Dedifferentiated amniotic fluid mesenchymal stem cell (primary cell): Measurements from ENCODE around the gene TMEM209.

Source experiments
- DNase-seq: peaks from one replicate; pipeline ENCODE4 v3.0.0-alpha.2; 2016; ENCODE audit errors: extremely low spot score

The TMEM209 gene

DNA sequence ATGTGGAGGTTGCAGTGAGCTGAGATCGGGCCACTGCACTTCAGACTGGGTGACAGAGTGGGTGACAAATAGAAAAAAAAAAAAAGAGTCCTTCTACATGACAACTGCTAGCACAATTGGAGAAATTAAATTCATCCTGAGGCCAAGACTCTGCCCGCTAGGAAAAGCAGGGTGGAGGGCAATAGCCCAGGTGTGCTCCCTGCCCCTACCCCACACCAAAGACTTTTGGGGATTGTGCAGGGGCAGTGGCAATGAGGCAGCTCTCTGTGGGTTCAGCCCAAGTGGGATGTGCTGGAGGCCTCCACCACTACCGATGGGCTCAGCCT, 61.3 kb downstream of the TMEM209 start:
- DNase-seq = no peak

DNA sequence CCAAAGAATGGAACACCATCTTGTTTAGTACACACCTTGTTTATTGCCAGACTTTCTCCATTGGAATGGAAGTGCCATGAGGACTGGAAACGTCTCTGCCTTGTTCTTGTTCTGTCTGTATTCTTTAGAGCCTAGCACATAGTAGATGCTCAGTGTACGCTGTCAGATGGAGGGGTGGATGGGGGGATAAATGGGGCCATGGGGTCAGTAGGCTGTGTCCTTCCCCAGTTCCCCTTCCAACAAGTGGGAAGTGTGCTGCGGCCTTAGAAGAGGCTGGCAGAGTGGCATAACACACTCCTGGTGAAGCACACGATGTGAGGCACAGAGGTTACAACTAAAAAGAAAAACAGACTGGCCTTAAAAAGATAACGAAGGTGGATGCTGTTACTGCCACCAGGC, 61.9 kb downstream of the TMEM209 start:
- DNase-seq = no peak

DNA sequence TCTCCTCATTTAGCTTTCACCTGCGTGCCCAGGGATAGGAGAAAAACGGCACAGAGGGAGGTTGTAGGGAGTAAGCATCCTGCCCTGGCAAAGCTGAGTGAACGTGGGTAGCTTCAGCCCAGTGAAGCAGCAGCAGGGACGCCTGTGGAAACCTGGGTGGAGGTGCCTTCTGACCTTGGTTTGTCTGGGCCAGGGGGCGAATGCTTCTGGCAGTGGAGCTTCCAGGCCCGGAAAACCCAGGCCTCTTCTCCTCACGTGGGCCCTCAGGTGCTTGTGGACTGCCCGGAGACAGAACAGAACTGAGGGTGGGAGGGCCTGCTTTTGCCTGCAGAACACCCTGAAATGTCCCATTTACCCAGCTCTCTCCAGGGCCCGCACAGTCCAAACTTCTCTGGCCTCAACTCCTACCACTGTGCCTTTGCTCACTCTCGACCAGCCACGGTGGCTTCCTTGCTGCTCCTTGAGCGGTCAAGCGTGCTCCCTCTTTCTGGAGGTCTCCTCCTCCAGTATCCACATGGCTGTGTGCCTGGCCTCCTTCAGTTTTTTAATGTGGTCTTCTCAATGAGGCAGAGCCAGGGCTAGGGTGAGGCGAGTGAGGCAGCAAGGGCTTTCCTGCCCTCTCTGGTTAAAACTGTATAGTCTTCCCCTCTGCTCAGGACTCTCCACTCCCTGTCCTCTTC, 62.4 kb downstream of the TMEM209 start:
- no peak for DNase-seq

DNA sequence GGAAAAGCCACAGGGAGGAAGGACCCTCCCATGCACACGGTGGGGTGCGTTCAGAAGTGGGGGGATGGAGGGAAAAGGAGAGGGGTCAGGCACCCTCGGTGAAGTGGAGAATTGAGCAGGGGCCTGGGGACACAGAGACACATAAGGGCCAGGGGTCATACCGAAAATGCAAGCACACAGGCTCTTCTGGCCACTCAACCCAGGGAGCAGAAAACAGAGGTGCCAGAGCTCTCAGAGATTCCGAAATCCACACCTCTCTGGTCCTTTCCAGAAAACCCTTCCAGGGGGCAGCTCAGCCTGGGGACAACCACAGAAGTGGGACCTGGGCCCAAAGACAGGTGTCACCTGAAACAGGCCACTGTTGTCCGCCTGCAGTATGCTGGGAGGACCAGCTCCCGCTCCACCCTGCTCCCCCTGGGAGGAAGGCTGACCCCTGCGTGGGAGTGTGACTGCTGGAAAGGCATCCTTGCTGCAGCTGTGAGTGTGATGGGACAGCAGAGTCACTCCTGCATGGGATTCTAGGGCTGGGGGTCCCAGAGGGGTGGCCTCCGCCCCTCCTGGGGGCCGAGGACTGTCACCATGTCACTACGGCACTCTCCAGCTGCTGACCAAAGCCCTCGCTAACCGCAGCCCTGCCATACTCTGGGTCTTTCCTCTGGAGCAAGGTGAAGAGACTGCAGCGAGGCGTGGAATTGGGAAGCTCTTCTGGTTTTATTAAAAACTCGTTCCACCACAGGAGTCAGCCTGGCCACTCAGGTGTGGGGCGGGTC, 63.1 kb downstream of the TMEM209 start:
- DNase-seq = no peak

DNA sequence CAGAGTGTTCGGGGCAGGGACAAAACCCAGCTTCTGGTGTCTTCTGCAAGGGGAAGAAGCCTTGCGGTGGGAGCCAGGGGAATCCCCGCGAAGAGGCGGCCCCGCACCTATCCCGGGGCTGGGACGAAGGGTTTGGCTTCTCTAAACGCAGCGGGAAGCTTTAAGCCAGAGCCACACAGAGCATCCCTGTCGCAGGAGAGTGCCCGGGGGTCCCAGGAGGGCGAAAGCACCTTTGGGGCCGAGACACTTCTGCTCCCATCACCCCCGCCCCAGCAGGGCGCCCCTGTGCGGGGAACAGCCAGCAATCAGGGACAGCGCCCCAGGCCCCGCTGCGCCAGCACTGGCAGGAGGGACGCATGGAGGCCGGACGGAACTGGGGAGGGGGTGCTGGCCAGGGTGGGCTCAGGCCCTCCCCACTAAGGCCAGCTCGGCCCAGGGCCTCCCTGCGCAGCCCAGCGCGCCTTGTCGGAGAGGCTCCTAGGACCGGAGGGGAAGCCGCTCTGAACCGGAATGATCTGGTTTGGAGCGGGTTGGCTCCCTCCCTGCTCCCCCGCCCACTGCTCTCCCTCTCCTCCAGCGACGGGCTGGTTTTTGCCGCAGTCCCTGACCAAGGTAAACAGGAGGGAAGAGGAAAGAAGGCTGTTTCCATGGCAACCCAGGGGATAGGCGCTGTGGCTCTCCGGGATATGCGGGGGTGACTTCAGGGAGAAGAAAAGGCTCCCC, 63.9 kb downstream of the TMEM209 start:
- DNase-seq = no peak

DNA sequence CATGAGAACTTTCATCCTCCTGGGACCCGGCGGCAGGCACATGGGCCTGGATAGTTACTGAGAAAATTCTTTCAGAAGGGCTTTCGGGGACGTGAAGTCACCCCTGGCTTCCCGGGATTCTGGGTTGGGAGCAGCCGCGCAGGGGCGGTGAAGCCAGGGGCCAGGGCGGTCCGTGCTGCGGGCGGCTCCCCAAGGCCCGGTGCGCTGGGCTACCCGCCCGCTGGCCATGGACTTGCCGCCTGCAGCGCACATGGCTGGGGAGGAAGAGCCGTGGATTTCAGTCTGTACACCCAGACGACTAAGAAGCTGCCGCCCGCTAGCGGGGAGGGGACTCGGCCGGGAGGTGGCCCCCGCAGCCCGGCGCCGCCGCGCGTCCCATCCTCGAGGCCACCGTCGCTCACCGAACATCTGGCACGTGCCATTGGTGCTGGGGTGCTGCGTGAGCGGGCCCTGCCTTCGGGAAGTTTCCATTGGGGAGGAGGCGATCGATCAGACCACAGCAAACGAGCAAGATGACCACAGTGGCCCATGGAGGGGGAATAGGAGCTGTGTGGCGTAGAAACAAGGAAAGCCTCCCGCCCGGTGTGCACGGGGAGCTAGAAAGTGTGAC, 64.5 kb downstream of the TMEM209 start:
- DNase-seq = no peak

DNA sequence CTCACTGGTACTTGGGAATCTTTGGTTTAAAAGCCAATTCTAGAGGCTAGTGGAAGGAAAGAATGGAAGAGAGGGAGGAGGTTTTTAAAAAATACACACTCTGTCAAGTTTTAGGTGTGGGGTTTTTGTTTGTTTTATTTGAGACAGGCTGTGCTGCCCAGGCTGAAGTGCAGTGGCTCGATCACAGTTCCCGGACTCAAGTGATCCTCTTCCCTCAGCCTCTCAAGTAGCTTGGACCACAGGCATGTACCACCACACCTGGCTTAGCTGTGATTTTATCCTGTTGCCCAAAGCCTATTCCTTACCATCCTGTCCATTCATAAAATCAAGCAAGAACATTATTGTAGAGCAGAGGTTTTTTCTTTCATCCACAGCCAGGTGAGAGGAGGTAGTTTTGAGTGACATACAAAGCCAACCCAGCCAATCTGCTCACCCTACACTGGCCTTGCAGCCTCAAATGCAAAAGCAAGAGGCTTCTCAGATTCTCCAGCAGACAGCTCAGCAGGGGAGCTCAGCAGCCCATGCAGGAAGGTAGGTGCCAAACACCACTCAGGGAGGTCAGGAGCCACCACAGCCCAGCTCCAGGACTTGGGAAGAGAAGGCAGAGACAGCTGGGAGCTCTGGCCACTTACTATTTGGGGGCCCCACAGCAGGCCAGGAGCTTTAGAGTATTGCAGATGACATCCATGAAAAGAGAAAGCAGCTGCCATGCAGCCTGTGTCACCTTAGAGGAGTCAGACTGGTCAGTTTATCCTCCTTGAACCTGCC, 65.8 kb downstream of the TMEM209 start:
- no peak for DNase-seq

DNA sequence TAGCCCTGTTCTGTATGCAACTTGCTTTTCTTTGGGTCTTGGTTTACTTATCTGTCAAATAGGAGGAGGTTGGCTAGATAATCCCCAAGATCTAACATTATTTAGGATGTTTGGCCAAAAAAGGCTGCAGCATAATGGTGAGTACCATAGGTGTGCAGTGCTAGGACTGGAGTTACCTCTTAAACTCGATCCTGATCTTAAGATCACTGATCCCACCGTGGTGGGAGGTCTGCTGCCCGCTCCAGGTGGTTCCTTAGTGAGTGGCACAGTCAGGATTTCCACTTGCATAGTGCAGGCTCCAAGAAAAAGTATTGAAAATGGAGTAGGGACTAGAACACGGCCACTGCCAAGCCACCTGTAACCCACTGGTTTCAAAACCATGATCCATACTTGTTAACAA, 68.0 kb downstream of the TMEM209 start:
- DNase-seq = no peak

DNA sequence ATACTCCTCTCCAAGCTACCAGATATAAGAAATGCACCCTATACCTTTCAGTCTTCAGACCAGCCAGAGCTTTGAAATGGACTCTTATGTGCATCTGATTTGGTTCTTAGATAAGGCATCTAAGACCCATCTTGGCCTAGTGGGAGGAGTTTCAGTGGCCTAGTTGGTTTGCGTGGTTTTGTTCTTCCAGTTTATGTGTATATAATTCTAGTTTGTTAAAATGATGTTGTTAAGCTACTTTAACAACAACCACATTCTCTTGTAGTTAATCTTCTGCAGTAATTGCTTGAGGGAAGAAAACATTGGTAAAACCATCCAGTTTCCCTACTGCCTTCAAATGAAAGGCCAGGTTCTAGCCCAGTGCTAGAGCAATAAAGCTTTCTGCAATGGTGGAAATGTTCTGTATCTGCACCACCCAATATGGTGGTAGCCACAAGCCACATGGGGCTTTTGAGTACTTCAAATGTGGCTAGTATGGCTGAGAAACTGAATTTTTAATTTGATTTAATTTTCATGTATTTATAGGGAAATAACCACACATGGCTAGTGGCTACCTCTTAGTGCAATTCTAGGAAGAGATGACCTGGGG, 68.5 kb downstream of the TMEM209 start:
- no peak for DNase-seq

DNA sequence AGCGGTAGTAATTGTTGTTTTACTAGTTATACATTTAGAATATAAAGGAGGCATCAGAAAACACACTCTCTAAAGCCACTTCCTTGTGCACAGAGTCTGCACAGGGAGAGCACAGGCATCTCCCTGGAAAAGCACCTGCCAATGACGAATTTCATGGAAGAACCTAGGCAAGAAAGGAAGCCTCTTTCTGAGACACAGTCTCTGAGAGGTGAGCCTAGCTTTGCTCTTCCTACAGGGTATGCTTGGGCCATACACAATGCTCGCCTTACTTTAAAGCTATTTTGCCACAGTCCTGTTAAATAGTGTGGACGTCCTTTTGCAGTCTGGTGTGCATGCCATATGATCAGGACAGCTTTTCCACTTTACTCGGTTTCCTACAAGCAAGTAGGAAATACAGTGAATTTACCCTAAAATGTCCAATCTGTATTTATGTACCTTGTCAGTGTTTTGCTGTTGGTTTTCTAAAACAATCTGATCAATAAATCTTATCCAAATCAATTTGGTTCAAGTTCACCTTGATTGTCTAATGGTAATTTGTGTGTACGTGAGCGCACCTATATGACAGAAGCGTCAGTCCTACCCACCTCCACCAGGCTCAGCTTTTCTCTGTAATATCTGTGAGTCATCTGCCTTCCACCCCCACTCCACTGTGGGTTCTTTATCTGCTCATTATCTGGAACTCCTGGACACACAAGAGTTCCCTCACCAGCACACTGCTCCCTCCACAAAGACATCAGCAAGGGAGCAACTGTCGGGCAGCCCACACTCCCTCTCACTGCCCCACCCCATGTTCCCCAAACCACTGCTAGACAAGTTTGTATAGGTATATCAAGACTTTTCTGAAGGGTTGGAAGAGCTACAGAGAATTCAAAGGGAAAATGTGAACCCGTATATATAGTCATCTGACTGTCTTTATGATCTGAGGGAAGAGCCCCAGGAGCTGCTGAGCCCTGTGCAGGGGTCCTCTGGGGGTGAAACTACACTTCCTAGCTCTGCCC, 69.7 kb downstream of the TMEM209 start:
- no peak for DNase-seq

DNA sequence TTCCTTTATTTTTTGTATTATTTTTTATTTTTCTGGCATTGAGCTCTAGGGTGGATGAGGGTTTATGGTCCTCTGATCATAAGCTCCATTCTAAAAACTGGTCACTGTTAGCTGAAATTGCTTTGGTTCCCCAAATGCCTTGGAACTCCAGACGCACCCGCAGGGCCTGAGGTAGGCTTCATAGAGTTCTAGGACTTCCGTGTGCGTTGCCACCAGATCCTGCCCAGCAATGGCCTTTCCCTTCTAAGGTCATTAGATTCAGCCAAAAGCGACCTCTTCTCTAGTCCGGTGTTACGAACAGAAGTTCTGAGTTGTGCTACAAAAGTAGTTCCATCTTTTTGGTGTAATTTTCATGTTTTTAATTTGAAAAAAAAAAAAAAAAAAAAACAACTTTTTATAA, 70.5 kb downstream of the TMEM209 start:
- DNase-seq = no peak

DNA sequence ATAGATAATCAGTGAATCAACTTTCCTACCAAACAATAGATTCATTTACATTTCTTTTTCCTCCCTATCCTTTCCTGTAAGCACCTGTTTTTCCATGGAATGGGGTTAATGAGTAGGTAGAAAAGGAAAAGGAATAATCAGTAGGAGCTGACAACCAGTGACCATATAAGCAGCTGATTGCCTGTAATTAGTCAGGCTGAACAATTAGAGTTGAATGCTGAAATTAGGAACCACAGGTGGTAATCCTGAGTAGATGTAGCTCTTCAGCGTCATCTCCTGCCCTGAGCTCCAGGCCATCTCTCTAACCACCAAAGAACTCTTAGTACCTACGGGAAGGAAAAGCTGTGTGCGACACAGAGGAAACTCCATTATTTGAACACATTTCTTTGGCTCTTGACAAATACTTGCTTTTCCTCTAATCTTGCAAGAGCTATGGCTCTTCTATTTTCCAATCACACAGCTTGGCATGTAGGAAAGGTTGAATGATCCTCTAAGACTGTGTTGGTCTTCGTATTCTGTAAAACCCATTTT, 71.0 kb downstream of the TMEM209 start:
- no peak for DNase-seq

DNA sequence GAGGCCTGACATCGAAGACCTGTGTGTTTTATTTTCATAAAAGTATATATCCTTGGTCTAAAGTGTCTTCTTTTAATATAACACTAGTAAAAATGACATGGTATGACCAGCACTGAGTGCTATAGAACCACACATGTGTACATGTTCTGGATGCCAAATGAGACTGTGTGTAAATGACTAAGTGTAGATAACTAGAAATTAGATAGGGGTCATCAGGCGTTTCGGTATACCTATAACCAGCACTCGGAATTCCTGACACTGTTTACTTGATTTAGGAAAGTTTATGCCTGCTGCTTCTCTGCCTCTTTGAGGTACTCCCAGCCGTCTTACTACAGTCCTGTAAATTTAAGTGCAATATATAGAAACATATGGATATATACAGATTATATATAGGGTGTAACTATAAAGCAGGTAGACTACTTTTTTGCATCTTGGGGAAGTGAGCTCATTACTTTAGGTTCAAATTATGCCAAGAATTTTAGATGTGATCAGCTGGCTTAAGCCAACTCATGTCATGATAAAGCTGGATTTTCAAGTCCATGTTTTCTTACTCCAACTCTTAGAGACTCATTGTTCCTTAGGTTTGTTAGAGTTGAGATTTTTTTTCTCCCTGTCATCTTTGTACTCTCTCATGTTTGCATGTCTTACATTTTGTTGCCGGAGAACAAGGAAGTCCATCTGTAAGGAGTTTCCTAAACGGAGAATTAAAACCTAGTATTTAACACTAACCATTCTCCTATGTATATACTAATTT, 72.0 kb downstream of the TMEM209 start:
- no peak for DNase-seq

DNA sequence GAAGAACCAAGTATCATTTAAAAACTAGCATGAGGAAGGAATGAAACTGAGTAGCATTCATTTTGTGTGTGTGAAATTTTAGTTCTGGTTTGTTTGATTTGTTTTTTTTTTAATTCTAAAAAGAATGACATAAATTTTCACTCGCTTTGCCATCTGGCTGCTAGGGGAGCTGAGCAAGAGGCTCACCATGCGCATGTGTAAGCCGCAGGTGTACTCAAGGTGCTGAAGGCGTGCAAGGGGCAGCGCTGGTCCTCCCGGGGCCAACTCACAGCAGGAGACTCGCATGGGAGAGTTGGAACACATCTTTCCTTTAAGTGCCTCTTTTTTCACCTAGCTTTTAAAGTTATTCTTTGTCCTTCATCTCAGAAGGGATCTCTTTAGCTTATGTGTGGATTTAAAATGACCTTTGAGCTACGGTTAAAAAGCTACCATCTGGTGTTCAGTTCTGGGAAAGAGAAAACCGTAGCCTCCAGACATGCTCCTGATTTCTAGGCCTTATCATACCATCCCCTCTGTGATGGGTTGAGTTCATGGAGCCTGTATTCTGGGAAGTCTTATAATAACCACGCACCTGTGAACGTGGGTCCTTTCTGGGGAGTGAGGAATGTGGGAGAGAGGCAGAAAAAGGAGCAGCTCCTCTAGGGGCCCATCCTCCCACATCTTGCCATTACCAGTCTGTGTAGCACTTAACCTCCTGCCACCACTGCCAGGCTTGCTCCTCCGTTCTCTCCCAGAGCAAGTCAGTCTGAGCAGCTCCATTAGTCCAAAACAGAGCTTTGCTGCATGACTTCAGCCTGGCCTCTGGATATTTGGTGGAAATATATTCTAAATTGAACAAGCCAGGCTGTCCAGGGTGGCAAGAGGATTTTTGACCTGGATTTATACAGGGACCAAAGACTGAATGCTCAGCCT, 73.0 kb downstream of the TMEM209 start:
- no peak for DNase-seq

DNA sequence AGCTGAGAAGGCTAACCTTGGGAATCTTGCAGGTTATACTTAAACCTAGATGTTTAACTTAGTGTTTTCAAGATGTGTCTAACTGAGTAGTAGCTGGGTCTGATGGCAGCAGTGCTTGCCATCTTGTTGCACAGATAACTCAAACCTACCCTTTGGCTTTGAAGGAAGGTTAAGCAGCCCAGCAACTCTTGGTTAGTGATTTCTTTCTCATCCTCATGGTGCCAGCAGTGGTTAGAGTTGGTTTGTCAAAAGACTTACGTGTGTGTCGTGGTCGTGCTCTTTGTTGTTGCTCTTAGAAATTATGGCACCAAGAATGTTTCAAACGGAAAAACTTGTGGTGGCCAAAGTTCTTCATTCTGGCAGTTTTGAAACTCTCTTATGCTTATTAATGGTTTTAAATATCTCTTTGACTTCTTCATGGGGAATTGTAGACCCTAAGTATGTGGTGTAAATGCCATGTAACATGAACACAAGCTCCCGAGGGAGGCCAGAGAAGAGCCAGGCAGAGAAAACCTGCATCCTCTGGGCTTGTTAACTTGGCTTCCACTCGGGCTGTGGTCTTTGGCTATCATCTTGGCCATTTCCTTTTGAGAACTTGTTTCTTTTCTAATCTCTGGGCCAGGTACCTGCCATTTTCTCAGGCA, 73.9 kb downstream of the TMEM209 start:
- no peak for DNase-seq

DNA sequence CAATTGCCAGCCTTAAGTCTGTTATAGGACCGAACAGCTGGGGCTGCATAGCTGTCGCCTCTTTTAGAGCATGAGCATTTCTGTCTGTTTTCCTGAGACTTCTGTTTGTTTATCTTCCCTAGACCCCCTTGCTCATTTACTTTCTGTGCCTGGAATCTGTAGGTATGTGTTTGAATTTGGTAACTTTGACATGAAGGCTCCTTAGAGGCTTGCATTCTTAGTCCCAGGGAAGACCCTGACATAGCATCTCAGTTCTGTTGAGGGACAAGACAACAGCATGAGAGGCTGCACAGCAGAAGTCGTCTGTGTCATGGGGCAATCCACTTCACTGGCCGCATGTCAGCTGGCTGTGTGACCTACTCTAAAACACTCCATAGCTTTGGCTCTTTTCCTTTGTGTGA, 76.2 kb downstream of the TMEM209 start:
- no peak for DNase-seq

DNA sequence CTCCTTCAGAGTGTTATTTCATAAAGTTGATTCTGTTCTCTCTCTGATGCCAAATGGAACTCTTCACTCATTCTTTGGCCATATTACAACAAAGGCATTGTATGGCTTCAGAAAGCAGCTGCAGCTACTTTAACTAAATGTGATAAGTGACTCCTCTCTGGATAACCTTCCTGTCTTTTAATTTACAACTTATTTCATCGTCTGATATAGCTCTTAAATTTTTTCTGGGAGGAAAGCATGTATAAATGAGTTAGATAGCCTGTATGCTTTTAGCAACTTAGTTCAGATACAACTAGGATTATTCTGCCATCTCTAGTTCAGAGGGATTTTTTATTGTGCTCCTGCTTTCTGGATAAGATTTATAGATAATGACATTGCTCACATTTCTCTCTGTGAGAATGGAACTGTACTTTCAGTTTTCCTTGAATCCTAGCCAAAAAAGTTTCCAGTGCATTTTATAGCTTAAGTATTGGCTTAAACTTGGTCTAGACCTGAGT, 77.3 kb downstream of the TMEM209 start:
- peak; percentile 65 for DNase-seq
